GM21528 (cell line): ENCODE measurements around the gene EZR.

ENCODE experiments used
- ATAC-seq: cut with Tn5 transposase; IDR thresholded peaks from one replicate; pipeline ENCODE4 v1.9.1; 2021; ENCODE audit warnings: mild to moderate bottlenecking, moderate library complexity; ENCODE audit not compliant: unreplicated experiment, low FRiP score

EZR gene

GRCh38 chr6:158819977-158820622 lies 932 bp upstream of the EZR start:
- no peak for ATAC-seq

DNA sequence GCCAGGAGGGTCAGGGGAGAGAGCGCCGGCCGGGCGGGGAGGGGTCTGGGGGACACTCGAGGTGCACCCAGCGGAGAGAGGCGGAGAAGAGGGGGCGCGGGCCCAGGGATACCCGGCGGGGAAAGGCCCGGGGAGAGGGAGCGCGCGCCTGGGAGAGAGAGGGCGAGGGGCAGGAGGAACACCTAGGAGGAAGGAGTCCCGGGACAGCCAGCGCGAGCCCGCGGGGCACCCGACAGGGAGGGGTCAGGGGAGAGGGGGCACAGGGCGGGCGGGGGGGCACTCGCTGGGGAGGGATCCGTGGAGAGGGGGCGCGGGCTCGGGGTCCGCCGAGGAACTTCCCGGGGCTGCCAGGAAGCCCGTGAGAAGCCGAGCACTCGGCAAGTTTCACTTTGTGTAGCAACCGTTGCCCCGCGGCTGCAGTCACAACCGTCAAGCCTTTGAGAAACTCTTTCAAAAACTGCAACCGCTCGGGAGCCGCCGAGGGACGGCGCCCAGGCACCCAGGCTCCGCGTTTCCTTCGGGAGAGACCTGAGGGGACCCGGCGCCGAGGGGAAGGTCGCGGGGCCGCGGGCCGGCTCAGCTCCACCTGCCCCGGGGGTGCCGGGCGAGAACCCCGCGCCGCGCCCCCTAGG lies 471 bp downstream of the EZR start:
- peak; percentile 33 for ATAC-seq

DNA sequence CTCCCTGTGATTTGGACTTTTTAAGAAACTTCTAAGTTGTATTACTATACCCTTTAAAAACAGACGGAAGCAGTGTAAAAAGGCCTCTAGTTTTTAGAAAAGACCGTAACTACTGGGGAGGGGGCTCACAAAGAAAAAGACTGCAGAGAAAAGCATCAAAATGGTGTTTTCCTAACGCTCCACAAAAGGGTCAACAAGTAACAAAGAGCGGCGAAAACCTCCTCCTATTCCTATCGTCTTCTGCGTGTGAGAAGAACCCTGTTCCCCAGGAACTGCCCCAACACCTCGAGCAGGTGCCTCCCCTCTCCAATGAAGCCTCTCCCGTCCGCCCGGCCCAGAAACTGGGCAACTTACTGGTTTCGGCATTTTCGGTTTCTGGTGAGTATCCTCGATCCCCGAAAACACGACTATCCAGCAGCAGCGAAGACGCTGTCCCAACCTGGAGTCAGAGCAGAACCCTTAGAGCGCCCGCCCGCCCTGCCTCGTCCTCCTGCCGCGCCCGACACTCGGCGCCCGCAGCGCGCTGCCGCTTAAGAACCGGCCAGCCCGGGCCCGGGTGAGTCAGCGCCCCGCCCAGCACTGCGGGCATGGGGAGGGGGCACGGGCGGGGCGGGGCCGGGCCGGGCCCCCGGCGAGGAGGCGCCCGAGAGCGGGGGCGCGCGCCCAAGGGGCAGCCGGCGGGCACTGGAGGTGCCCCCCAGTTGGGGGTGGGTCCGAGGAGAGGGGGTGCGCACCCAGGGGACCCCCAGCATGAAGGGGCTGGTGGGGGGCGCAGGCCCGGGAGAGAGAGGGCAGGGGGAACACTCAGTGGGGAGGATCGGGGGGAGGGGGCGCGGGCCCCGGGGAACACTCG lies 1.2 kb downstream of the EZR start:
- peak; percentile 35 for ATAC-seq

DNA sequence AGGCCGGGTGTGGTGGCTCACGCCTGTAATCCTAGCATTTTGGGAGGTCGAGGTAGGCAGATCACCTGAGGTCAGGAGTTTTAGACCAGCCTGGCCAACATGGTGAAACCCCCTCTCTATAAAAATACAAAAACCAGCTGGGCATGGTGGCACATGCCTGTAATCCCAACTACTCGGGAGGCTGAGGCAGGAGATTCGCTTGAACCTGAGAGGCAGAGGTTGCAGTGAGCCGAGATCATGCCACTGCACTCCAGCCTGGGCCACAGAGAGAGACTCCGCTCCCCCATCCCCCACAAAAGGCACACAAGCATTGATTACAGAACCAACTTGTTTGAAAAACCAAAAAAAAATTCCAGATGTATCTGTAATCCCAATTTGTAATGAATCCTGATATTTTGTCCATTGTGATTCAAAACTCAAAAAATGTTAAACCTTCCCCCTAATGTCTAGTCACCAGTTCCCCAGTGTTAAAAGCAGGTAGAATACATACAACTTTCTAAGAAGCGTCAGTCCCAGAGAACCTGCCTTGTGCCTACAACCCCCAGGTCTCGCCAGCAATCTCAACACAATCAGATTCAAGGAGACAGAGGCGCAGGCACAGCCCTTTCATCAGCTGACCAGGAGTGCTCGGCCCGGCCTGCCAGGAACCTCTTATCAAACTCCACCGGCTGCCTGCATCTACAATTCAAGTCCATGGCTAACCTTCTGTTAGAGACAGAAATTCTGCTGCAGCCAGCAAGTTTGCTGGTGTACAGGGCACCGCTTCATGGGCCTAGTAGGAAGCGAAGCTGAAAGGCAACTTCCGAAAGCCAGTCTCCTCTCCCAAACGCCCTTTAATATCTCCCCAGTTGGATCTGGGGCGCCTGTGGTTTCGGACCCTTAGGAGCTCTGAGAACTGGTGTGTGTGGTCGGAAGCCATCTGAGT lies 2.1 kb downstream of the EZR start:
- no peak for ATAC-seq

DNA sequence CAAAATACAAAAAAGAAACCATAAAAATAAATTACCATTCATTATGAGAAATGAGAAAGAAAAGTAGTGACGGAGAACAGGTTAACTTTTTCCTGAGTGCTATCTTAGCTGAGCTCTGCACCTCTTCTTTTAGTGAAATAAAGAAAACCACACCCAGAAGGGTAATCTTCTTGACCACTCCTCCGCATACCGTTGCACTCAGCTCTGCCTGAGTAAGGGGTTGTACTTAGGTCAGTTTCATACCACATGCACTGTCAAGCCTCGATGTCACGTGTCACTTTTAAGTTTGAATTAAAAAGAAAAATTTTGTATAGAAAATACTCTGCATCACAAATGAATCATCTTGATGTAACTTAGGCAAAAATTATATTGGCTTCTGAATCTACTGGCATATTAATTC lies 2.8 kb downstream of the EZR start:
- no peak for ATAC-seq

DNA sequence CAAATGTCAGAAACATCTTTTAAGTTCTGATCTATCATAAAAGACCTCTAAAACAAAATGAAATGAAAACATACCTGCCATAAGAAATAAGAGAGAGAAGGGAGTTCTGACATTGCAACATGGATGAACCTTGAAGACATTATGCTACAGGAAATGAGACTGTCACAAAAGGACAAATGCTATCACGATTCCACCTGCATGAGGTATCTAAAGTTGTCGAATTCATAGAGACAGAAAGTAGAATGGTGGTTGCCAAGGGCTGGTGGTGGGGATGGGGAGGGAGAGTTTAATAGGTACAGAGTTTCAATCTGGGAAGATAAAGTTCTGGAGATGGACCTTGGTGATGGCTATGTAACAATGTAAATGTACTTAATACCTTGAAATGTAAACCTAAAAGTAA lies 3.3 kb downstream of the EZR start:
- no peak for ATAC-seq

GRCh38 chr6:158815379-158815724 lies 3.8 kb downstream of the EZR start:
- ATAC-seq: no peak

- ATAC-seq: no peak
These were observed 6.1 kb downstream of the EZR start for GRCh38 chr6:158813032-158813431.

GRCh38 chr6:158812611-158813010 lies 6.6 kb downstream of the EZR start:
- no peak for ATAC-seq

- no peak for ATAC-seq
These were observed 8.7 kb downstream of the EZR start for GRCh38 chr6:158810155-158811095.

DNA sequence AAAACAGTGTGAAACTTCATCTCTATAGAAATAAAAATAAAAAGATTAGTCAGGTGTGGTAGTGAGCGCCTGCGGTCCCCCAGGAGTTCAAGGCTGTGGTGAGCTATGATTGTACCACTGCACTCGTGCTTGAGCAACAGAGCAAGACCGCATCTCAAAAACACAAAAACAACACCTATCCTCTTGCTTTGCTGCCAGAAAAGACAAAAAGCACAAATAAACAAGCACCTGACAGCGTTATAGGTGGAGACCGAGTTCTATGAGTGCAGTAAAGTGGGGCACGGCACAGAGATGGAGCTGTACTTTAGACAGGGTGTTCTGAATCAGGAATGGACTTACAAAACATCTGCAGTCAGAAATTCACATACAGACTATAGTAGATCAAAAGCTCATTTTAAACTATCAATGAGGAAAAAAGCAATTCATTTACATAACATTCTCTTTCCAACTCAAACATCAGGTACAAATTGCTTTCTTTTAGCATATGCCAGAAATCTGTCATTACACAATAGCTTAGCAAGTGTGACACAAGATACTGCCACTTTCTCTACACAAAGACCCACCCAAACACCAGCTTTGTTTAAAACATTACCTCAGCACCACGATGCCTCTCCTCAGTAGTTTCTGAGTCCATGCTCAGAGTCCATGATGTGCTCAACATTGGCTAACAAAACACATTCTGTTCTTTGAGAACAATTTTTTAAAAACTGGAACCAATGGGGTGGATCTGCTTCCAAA lies 10.1 kb downstream of the EZR start:
- ATAC-seq: peak; percentile 63

DNA sequence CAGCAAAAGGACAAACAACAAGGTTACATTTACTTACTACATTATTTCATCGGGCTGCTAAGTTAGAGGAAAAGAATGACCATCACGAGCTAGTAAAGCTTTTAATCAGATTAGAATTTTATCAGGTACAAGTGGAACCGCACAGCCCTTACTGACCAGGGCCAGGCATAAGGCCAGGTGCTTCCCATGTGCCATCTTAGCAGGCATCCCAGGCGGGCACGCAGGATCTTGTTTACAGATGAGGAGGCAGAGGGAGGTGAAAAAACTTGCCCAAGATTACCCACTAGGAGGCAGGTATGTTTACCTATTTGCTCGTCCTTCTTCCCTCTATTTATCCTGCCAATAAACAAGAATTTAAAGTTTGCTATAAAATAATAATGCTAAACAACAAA lies 10.7 kb downstream of the EZR start:
- ATAC-seq: no peak

DNA sequence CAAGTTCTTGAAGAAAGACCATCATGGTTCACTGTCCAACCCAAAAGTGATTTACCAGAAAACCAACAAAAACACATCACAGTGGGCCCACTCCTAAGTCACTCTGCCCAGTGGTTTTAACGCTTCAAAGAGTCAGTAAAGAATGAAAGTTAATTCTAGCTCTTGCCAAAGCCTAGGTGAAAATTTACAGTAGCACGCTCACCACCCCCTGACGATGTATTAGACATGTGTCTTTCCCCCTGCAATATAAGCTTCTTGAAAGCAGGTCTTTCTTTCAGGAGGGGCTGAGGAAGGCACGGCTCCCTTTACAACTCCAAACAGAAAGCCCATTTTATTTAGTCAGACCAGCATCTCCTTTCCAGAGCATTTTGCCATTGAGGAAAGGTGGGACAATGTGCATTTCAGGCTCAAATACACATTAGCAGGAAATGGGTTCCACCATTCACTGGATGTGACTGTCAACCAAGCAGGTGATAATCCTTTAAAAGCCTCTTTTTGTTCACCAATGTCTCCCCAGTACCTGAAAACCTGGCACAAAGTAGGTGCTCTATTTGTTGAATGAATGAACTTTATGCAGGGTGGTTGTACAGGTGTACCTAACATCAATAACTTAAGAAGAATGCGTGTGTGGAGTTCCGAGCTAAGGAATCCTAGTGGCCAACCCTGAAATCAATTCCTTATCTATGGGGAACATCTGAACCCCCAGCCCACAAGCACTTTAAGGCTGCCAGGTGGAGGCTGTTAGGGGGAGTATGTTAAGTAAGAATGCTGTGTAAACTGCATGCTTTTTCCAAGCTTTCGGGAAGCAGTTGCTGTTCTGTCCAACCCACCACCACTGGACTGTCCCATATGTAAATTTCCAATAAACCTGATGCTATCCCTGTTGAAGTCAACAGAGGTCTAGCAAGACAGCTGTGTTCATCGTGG lies 11.4 kb downstream of the EZR start:
- no peak for ATAC-seq

DNA sequence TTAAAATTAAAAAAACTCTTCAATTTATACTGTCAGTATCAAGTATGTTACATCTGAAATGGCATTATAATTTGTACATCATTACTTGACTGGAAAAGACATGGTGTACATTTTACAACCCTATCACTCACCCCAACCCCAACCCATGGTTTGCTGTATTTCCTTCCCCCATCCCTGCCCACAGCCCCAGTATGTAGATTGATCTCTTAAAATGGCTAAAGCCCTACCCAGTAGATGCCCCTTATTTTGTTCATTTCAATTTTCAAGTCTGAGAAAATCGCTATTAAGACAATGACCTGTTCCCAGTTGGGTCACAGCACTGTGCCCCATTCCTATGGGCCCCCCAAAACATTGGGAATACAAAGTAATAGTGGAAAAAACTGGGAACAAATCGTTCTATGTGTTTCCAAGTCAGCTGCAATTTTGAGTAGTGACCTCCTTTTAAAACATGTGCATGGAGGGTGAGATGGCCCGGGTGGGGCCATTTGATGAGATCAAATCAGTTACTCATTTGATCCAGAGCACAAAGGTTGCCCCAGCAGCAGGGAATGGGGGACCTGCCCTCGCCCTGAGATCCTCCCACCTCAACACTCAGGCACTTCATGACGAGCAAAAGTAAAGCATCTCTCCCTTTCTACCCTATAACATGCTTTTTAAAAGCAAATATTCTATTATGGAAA lies 13.3 kb downstream of the EZR start:
- no peak for ATAC-seq

DNA sequence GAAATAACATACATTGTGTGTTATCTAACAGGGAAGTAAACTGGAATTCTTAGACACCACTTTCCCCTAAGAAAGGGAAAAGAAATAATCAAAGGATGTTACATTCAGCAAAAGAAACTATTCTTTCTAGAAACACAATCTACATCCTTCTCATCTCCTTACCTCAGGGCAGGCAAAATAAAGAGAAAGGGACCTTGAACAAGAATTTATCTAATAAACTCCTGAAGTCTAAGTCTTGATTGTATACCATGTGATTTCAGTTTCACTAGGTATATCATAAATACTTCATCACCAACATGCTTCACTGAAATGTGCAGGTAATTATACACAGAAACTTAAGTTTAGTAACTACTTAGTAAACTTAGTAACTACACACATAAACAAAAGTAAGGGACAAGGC lies 15.0 kb downstream of the EZR start:
- no peak for ATAC-seq

DNA sequence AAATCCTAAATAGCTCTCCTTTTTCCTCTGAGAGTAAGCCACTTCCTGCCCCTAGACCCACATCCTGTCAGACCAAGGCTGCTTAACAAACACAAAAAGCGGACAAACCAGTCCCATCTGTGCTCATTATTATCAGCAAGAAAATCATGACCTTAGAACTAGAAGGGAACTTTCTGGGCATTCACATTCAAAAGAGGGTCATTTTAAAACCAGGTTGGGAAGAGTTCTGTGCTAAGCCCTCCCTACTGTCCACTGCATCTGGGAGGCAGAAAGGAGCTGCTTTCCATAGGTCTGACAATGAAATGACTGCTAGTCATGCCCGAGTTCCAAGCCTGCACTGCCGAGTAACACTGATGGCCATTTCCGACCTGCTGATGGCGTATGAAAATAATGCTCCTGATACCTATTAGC lies 15.4 kb downstream of the EZR start:
- peak; percentile 66 for ATAC-seq

DNA sequence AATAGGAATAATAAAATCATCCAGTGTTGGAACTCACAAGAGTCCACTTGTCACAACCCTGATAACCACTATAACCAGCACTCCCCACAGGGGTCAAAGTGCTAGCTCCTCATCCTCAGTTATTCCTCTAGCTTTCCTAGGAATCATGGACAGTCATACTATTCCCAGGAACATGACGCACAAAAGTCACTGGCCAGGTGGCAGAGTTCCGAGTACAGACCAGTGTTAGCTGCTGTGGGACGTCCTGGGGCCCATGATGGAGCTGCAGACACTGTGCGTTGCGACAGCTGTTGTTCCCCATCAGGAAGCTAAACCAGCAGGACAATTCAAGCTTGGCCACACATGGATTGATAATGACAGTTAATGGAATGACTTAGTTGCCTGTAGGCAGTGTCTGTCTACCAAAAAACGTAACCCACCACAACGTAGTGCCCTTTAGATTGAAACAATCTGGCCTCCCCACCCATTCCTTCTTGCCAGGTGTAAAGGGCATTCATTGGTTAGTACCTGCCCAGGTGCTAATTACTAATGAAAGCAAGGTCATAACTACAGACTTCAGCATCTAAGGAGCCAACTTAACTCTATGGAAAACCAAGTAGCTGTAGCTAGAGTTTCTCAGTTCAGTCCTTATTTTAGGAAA lies 17.4 kb downstream of the EZR start:
- no peak for ATAC-seq
